ENCODE data around the gene CALN1. TPM values are rescaled to one million over a fixed set of nuclear protein-coding genes. Genes with fewer than 3 reads are reported as not detected.

The CALN1 gene
- total RNA-seq, 1 experiment from 2014 or later, result not detected

GRCh38 chr7:72444026-72444776 is 32.1 kb upstream of the CALN1 start:
- Histone ChIP-seq H3K36me3 (ENCODE audit: insufficient read depth, low read length) (no peaks in the 10 kb centered on the region), H2AFZ (ENCODE audit: low read length) (no peak overlapping the region), H4K20me1 (ENCODE audit: insufficient read depth, low read depth, low read length) (0 out of 2 replicates have a peak, but pooled peaks cover 3% of the 10 kb centered on the region), H3K4me3 (ENCODE audit: low read length) (no peak overlapping the region), H3K27ac (ENCODE audit: low read length) (no peak overlapping the region), H3K27me3 (ENCODE audit: low read length) (no peaks in the 10 kb centered on the region), H3K4me2 (ENCODE audit: low read depth, low read length, poor library complexity, severe bottlenecking) (no peak overlapping the region), H3K9ac (ENCODE audit: low read length) (no peak overlapping the region), H3K79me2 (ENCODE audit: low read length) (no peaks in the 10 kb centered on the region), H3K9me2 (replicated peaks; ENCODE audit: insufficient read depth, low read length) (no peaks in the 10 kb centered on the region), H3K9me3 (ENCODE audit: low read length) (no peaks in the 10 kb centered on the region), H3K4me1 (ENCODE audit: low read length) (no peaks in the 10 kb centered on the region)
- peak; percentile 54 for DNase-seq

GRCh38 chr7:72441791-72442190 is 29.7 kb upstream of the CALN1 start:
- Histone ChIP-seq H3K27ac (ENCODE audit: low read length) (no peak overlapping the region), H3K4me1 (ENCODE audit: low read length) (no peaks in the 10 kb centered on the region), H3K36me3 (ENCODE audit: insufficient read depth, low read length) (no peaks in the 10 kb centered on the region), H4K20me1 (ENCODE audit: insufficient read depth, low read depth, low read length) (0 out of 2 replicates have a peak, but pooled peaks cover 3% of the 10 kb centered on the region), H3K4me3 (ENCODE audit: low read length) (no peak overlapping the region), H3K9me3 (ENCODE audit: low read length) (no peaks in the 10 kb centered on the region), H3K27me3 (ENCODE audit: low read length) (no peaks in the 10 kb centered on the region), H3K9me2 (replicated peaks; ENCODE audit: insufficient read depth, low read length) (no peaks in the 10 kb centered on the region), H3K4me2 (ENCODE audit: low read depth, low read length, poor library complexity, severe bottlenecking) (no peak overlapping the region), H3K9ac (ENCODE audit: low read length) (no peak overlapping the region), H3K79me2 (ENCODE audit: low read length) (no peaks in the 10 kb centered on the region), H2AFZ (ENCODE audit: low read length) (no peak overlapping the region)
- DNase-seq, result no peak

- Histone ChIP-seq H3K79me2 (ENCODE audit: low read length) (no peaks in the 10 kb centered on the region), H3K4me1 (ENCODE audit: low read length) (no peaks in the 10 kb centered on the region), H3K4me2 (ENCODE audit: low read depth, low read length, poor library complexity, severe bottlenecking) (no peak overlapping the region), H3K27me3 (ENCODE audit: low read length) (no peaks in the 10 kb centered on the region), H3K9ac (ENCODE audit: low read length) (no peak overlapping the region), H2AFZ (ENCODE audit: low read length) (no peak overlapping the region), H3K9me2 (replicated peaks; ENCODE audit: insufficient read depth, low read length) (no peaks in the 10 kb centered on the region), H3K9me3 (ENCODE audit: low read length) (no peaks in the 10 kb centered on the region), H4K20me1 (ENCODE audit: insufficient read depth, low read depth, low read length) (0 out of 2 replicates have a peak, but pooled peaks cover 3% of the 10 kb centered on the region), H3K4me3 (ENCODE audit: low read length) (no peak overlapping the region), H3K27ac (ENCODE audit: low read length) (no peak overlapping the region), H3K36me3 (ENCODE audit: insufficient read depth, low read length) (no peaks in the 10 kb centered on the region)
- no peak for DNase-seq
Measured at GRCh38 chr7:72438491-72438890, 26.4 kb upstream of the CALN1 start.

GRCh38 chr7:72437610-72438009 is 25.5 kb upstream of the CALN1 start:
- Histone ChIP-seq H3K9ac (ENCODE audit: low read length) (no peak overlapping the region), H3K27ac (ENCODE audit: low read length) (no peak overlapping the region), H3K4me3 (ENCODE audit: low read length) (no peak overlapping the region), H3K9me2 (replicated peaks; ENCODE audit: insufficient read depth, low read length) (no peaks in the 10 kb centered on the region), H3K27me3 (ENCODE audit: low read length) (no peaks in the 10 kb centered on the region), H4K20me1 (ENCODE audit: insufficient read depth, low read depth, low read length) (0 out of 2 replicates have a peak, but pooled peaks cover 3% of the 10 kb centered on the region), H3K79me2 (ENCODE audit: low read length) (no peaks in the 10 kb centered on the region), H2AFZ (ENCODE audit: low read length) (no peak overlapping the region), H3K9me3 (ENCODE audit: low read length) (no peaks in the 10 kb centered on the region), H3K4me2 (ENCODE audit: low read depth, low read length, poor library complexity, severe bottlenecking) (no peak overlapping the region), H3K4me1 (ENCODE audit: low read length) (no peaks in the 10 kb centered on the region), H3K36me3 (ENCODE audit: insufficient read depth, low read length) (no peaks in the 10 kb centered on the region)
- no peak for DNase-seq

GRCh38 chr7:72437061-72437585 is 25.0 kb upstream of the CALN1 start:
- no peaks in the 10 kb centered on the region for H3K9me2 ChIP-seq (replicated peaks; ENCODE audit: insufficient read depth, low read length)
- H3K4me1 ChIP-seq (ENCODE audit: low read length), result no peaks in the 10 kb centered on the region
- H3K79me2 ChIP-seq (ENCODE audit: low read length), result no peaks in the 10 kb centered on the region
- H4K20me1 ChIP-seq (ENCODE audit: insufficient read depth, low read depth, low read length), result 0 out of 2 replicates have a peak, but pooled peaks cover 2% of the 10 kb centered on the region
- no peak overlapping the region for H3K4me2 ChIP-seq (ENCODE audit: low read depth, low read length, poor library complexity, severe bottlenecking)
- no peak overlapping the region for H3K27ac ChIP-seq (ENCODE audit: low read length)
- no peak for DNase-seq
- H3K36me3 ChIP-seq (ENCODE audit: insufficient read depth, low read length), result no peaks in the 10 kb centered on the region
- H3K9ac ChIP-seq (ENCODE audit: low read length), result no peak overlapping the region
- H3K4me3 ChIP-seq (ENCODE audit: low read length), result no peak overlapping the region
- no peak overlapping the region for H2AFZ ChIP-seq (ENCODE audit: low read length)
- no peaks in the 10 kb centered on the region for H3K9me3 ChIP-seq (ENCODE audit: low read length)
- no peaks in the 10 kb centered on the region for H3K27me3 ChIP-seq (ENCODE audit: low read length)

GRCh38 chr7:72435925-72436480 is 23.9 kb upstream of the CALN1 start:
- Histone ChIP-seq H3K79me2 (ENCODE audit: low read length) (no peaks in the 10 kb centered on the region), H3K4me1 (ENCODE audit: low read length) (no peaks in the 10 kb centered on the region), H3K27ac (ENCODE audit: low read length) (no peak overlapping the region), H2AFZ (ENCODE audit: low read length) (no peak overlapping the region), H3K4me2 (ENCODE audit: low read depth, low read length, poor library complexity, severe bottlenecking) (no peak overlapping the region), H3K9ac (ENCODE audit: low read length) (no peak overlapping the region), H3K36me3 (ENCODE audit: insufficient read depth, low read length) (no peaks in the 10 kb centered on the region), H4K20me1 (ENCODE audit: insufficient read depth, low read depth, low read length) (no peaks in the 10 kb centered on the region), H3K4me3 (ENCODE audit: low read length) (no peak overlapping the region), H3K27me3 (ENCODE audit: low read length) (no peaks in the 10 kb centered on the region), H3K9me2 (replicated peaks; ENCODE audit: insufficient read depth, low read length) (no peaks in the 10 kb centered on the region), H3K9me3 (ENCODE audit: low read length) (no peaks in the 10 kb centered on the region)
- DNase-seq, result no peak

GRCh38 chr7:72435366-72435765 is 23.2 kb upstream of the CALN1 start:
- H4K20me1 ChIP-seq (ENCODE audit: insufficient read depth, low read depth, low read length), result no peaks in the 10 kb centered on the region
- H3K9ac ChIP-seq (ENCODE audit: low read length), result no peak overlapping the region
- no peak for DNase-seq
- no peaks in the 10 kb centered on the region for H3K27me3 ChIP-seq (ENCODE audit: low read length)
- no peaks in the 10 kb centered on the region for H3K79me2 ChIP-seq (ENCODE audit: low read length)
- H2AFZ ChIP-seq (ENCODE audit: low read length), result no peak overlapping the region
- H3K36me3 ChIP-seq (ENCODE audit: insufficient read depth, low read length), result no peaks in the 10 kb centered on the region
- H3K4me3 ChIP-seq (ENCODE audit: low read length), result no peak overlapping the region
- no peaks in the 10 kb centered on the region for H3K9me2 ChIP-seq (replicated peaks; ENCODE audit: insufficient read depth, low read length)
- no peak overlapping the region for H3K27ac ChIP-seq (ENCODE audit: low read length)
- no peaks in the 10 kb centered on the region for H3K9me3 ChIP-seq (ENCODE audit: low read length)
- H3K4me1 ChIP-seq (ENCODE audit: low read length), result no peaks in the 10 kb centered on the region
- no peak overlapping the region for H3K4me2 ChIP-seq (ENCODE audit: low read depth, low read length, poor library complexity, severe bottlenecking)

GRCh38 chr7:72430531-72430930 is 18.4 kb upstream of the CALN1 start:
- no peak overlapping the region for H3K4me3 ChIP-seq (ENCODE audit: low read length)

More at GRCh38 chr7:72430531-72430930, 18.4 kb upstream of the CALN1 start:
- no peak overlapping the region for H3K27ac ChIP-seq (ENCODE audit: low read length)
- no peak overlapping the region for H3K9ac ChIP-seq (ENCODE audit: low read length)
- no peak for DNase-seq
- no peaks in the 10 kb centered on the region for H3K4me1 ChIP-seq (ENCODE audit: low read length)
- no peaks in the 10 kb centered on the region for H3K9me3 ChIP-seq (ENCODE audit: low read length)
- H3K36me3 ChIP-seq (ENCODE audit: insufficient read depth, low read length), result no peaks in the 10 kb centered on the region
- no peaks in the 10 kb centered on the region for H3K9me2 ChIP-seq (replicated peaks; ENCODE audit: insufficient read depth, low read length)
- no peak overlapping the region for H3K4me2 ChIP-seq (ENCODE audit: low read depth, low read length, poor library complexity, severe bottlenecking)
- H4K20me1 ChIP-seq (ENCODE audit: insufficient read depth, low read depth, low read length), result no peaks in the 10 kb centered on the region
- H3K27me3 ChIP-seq (ENCODE audit: low read length), result no peaks in the 10 kb centered on the region
- no peaks in the 10 kb centered on the region for H3K79me2 ChIP-seq (ENCODE audit: low read length)
- H2AFZ ChIP-seq (ENCODE audit: low read length), result no peak overlapping the region
